HG03520 (cell line): ENCODE results near the gene SORL1-AS1.
"Not testable (repeated sequence)": the region's sequence is repeated elsewhere in the genome, so short reads cannot be mapped to it uniquely, and the experiment has no call there.

Source experiments
- ATAC-seq: cut with Tn5 transposase; IDR thresholded peaks from one replicate; pipeline ENCODE4 v1.9.1; 2021; ENCODE audit warnings: mild to moderate bottlenecking, moderate library complexity; ENCODE audit not compliant: unreplicated experiment

Gene SORL1-AS1

DNA sequence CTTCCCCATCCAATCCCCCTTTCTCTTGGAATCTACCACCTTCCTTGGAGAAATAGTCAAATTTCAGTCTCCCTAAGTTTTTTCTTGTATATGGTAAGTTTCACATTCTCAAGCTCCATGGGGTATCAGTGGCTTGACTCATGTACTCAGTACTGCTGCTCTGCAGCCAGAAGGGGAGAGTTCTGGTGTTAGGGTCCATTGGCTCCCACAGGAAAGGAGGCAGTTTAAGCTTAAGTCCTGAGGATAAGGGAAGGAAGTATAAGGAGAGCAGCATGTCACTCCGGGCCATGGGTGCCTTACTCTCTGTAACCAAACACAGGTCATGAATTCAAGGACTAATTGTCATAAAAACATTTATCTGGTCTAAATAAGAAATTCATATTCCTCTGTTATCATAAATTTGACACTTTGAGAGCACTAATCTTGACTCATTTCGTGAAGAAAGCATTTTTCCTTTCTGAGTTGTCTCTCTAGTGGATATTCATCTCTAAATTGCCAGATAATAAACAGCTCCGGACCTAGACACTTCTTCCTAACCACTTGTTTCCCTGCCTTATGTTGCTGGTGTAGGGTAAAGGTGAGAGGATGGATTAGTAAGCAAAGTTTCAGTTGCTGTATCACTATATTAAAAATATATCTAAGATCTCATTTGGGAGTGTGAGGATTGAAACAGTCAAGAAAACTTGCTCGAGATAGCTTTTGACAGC lies 20.8 kb downstream of the SORL1-AS1 start:
- no peak for ATAC-seq

DNA sequence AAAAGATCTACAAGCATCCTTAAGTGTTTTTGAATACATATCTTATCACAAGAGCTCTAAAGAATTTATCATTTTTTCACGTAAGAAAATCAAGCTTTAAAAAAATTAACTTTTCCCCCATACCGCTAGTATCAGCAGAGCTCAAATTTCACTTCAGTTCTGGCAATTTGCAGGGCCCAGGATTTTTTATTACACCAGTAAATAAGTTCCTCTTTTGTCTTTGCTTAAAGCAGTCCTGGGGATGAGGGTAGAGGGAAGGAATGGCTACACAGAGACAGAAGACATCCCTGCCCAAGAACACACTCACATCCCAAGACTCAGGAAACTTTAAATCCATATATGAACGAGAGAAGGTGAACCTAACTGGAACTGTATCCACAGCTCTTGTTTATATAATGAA lies 23.2 kb downstream of the SORL1-AS1 start:
- no peak for ATAC-seq

GRCh38 chr11:121427400-121427744 lies 25.4 kb downstream of the SORL1-AS1 start:
- ATAC-seq: no peak

- no peak for ATAC-seq
Measured at GRCh38 chr11:121426476-121427399, 26.0 kb downstream of the SORL1-AS1 start.

DNA sequence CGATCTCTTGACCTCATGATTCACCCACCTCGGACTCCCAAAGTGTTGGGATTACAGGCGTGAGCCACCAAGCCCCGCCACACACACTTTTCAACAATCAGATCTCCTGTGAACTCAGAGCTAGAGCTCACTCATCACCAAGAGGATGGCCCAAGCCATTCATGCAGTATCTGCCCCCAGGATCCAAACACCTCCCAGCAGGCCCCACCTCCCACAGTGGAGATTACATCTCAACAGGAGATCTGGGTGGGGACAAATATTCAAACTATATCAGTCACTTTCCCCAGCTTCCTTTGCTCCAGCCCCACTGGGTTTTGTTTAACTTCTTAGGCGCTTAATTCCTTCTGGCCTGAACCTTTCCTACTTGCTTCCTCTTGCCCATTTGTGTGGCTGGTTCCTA lies 26.9 kb downstream of the SORL1-AS1 start:
- no peak for ATAC-seq

DNA sequence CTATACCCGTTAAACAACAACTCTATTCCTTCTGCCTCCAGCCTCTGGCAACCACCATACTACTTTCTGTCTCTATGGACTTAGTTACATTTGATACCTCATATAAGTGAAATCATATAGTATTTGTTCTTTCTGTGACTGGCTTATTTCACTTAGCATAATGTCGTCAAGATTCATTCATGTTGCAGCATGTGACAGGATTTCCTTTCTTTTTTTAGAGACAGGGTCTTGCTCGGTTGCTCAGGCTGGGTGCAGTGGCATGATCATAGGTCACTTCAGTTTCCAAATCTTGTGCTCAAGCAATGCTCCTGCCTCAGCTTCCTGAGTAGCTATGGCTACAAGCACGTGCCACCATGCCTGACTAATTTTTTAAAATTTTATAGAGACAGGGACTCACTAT lies 30.1 kb downstream of the SORL1-AS1 start:
- no peak for ATAC-seq

- no peak for ATAC-seq
Measured at GRCh38 chr11:121421149-121421901, 31.4 kb downstream of the SORL1-AS1 start.

DNA sequence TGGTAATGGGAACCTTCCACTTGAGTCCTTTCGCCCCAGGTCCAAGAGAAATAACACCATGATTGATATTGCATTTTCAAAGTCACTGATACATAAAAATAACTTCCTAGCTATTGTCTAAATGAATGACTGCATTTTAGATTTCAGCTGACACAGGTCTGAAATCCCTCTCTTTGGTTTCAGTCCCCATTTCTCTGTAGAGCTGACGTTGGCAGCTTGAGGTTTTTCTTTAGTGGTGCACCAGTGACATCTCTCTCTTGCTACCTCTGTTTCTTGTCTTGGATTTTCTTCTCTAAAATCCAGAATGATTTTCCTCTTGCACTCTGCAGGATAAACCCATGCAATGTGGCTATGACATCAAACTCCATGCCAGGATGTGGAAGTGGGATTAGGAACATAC lies 32.4 kb downstream of the SORL1-AS1 start:
- ATAC-seq: no peak

GRCh38 chr11:121419836-121420235 lies 32.9 kb downstream of the SORL1-AS1 start:
- ATAC-seq: no peak

- no peak for ATAC-seq
Measured at GRCh38 chr11:121418625-121419114, 34.1 kb downstream of the SORL1-AS1 start.

DNA sequence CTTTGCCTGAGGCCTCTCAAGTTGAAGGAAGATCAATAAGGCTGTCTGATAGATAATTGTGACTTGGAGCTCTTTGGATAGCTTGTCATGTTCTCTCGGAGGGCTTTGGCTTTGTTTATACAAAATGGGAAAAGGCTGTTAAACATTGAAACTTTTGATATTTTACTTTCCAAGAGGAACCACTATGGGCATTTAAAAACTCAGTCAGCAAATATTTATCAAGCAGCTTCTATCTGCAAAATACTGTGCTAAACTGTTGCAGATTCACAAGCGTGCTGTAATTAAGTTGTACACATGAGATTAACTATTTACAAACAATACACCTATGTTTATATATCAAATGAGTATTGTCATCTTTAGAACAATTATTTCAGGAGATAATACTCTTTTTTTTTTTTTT lies 35.2 kb downstream of the SORL1-AS1 start:
- no peak for ATAC-seq

- no peak for ATAC-seq
Measured at GRCh38 chr11:121417055-121417551, 35.7 kb downstream of the SORL1-AS1 start.

GRCh38 chr11:121415856-121416255 lies 36.9 kb downstream of the SORL1-AS1 start:
- ATAC-seq: no peak

GRCh38 chr11:121414141-121414913 lies 38.4 kb downstream of the SORL1-AS1 start:
- ATAC-seq: no peak

GRCh38 chr11:121412711-121413415 lies 39.9 kb downstream of the SORL1-AS1 start:
- no peak for ATAC-seq

- ATAC-seq: no peak
Measured at GRCh38 chr11:121412000-121412587, 40.7 kb downstream of the SORL1-AS1 start.

GRCh38 chr11:121411330-121411729 lies 41.4 kb downstream of the SORL1-AS1 start:
- ATAC-seq: not testable (repeated sequence)

DNA sequence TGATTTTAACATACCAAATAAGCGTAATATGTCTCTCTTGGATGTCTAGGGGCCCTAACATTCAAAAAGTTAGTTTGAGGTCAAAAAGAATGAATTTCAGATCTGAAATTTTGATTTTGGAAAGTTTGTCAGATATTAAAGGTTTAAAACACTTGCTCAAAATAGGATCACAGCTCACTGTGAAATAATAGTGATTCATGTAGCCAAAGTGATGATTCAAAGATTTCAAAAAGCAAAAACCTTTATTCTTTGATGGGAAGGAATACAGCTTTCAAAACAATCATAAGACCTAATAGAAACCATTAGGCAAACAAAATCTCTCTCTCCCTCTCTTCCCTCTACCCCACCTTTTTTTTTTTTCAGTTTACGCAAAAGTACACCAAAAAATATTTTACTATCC lies 42.7 kb downstream of the SORL1-AS1 start:
- not testable (repeated sequence) for ATAC-seq

DNA sequence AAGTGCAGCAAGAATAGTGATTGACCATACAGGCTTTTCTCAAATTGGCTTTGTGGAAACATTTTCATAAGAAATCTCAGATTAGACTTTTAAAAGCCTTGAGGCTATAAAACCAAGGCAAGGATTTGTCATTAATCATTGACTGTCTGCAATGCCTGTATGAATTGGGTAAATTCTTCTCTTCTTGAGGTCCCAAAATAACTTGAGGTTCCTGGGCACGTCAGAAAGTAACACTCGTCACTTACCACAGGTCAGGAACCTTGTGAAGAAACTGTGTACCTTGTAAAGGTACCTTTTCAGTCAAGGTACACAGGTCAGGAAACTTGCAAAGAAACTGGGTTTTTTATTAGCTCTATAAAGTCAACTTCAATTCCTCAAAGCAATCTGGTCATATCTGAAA lies 43.9 kb downstream of the SORL1-AS1 start:
- ATAC-seq: no peak
